ENCODE measurements around the gene ERICH6B. TPM values are rescaled to one million over a fixed set of nuclear protein-coding genes. Genes with fewer than 3 reads are reported as not detected.

The ERICH6B gene
- total RNA-seq, 2 experiments from 2014 or later, result not detected

DNA sequence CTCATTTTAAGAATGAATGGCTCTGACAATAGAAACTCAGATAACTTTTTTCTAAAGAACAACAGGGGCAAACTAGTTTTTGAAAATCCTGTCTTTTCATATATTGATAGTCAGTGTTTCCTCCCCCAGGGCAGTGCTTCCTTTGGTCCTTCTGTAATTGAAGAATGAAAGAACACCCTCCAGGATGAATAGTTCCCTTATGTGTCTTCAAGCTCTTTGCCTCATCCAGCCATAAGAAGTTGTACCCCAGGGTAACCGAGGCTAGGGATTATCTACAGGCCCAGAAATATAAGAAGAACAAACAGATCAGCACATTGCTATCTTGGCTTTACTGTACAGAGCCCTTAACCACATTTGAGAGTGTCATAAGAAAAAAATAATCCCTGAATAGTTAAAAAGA lies 12.1 kb upstream of the ERICH6B start:
- Histone ChIP-seq H3K27me3 (ENCODE audit: control insufficient read depth in 1 of 2, insufficient read depth in 2 of 2, low read length in 2 of 2) (peaks cover 9 to 11% of the 10 kb centered on the region in 2 experiments), H3K27ac (ENCODE audit: low read depth in 1 of 2, low read length in 2 of 2) (no peak overlapping the region), H3K4me3 (ENCODE audit: low read length) (no peak overlapping the region), H3K9me3 (ENCODE audit: control insufficient read depth in 1 of 2, insufficient read depth in 1 of 2, low read length in 2 of 2) (no peaks in the 10 kb centered on the region), H3K4me1 (ENCODE audit: insufficient read depth, low read length) (no peaks in the 10 kb centered on the region), H3K36me3 (ENCODE audit: insufficient read depth, low read length) (no peaks in the 10 kb centered on the region)
- intact Hi-C loops (cut with DNase I, micrococcal nuclease), result loop anchor here (2.0 to 10.0 kb wide), 4 partner anchors 90 to 695 kb away; no protein-coding TSS in a partner anchor
- H3K27ac Mint-ChIP-seq, result no peak overlapping the region
- ChIA-PET POLR2A (no interaction called here), CTCF (no interaction called here)
- no peak for DNase-seq
- H3K36me3 Mint-ChIP-seq (ENCODE audit: low read depth), result no peaks in the 10 kb centered on the region
- TF ChIP-seq, protein P1, sequence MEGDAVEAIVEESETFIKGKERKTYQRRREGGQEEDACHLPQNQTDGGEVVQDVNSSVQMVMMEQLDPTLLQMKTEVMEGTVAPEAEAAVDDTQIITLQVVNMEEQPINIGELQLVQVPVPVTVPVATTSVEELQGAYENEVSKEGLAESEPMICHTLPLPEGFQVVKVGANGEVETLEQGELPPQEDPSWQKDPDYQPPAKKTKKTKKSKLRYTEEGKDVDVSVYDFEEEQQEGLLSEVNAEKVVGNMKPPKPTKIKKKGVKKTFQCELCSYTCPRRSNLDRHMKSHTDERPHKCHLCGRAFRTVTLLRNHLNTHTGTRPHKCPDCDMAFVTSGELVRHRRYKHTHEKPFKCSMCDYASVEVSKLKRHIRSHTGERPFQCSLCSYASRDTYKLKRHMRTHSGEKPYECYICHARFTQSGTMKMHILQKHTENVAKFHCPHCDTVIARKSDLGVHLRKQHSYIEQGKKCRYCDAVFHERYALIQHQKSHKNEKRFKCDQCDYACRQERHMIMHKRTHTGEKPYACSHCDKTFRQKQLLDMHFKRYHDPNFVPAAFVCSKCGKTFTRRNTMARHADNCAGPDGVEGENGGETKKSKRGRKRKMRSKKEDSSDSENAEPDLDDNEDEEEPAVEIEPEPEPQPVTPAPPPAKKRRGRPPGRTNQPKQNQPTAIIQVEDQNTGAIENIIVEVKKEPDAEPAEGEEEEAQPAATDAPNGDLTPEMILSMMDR (IDR thresholded peaks at IDR 0.05), result no peak
- no peak for ATAC-seq (ENCODE audit: poor library complexity)
- peaks cover 22% of the 10 kb centered on the region for H3K27me3 Mint-ChIP-seq
- H3K9me3 Mint-ChIP-seq, result no peaks in the 10 kb centered on the region
- H3K4me3 Mint-ChIP-seq, result no peak overlapping the region
- no peaks in the 10 kb centered on the region for H3K4me1 Mint-ChIP-seq (ENCODE audit: low read depth)

DNA sequence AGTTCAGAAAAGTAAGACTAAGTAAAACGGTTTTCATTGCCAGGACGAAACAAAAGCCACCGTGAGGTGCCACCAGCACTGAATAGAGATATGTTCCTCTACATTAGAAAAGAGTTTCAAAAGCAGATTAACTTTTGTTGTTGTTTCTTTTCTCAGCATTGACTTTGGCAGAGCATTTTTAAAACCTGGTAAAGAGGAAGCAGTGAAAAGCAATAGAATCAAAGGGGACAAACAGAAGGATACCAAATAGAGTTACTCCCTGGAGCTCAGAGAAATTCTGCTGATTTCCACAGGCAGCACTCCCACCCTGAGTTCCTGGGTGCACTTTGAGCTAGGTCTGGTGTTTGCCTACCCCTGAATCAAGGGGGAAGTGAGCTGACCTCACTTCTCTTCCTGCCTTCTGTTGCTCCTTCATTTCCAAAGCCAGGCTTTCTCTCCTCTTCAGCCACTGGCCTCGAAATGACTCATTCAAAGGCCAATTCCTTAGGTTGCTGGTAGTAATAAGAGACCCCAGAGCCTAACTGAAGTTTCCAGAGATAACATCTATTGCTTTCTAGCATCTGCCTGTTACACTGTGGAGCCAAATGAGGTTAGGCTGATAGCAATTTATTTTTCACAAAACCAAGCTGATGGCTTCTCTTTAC lies 11.3 kb upstream of the ERICH6B start:
- CTCF ChIA-PET, result no interaction called here
- no peak overlapping the region for H3K27ac ChIP-seq (ENCODE audit: low read depth in 1 of 2, low read length in 2 of 2)
- POLR2A ChIA-PET, result no interaction called here
- Mint-ChIP-seq H3K4me1 (ENCODE audit: low read depth) (no peaks in the 10 kb centered on the region), H3K36me3 (ENCODE audit: low read depth) (no peaks in the 10 kb centered on the region), H3K4me3 (no peak overlapping the region), H3K27ac (no peak overlapping the region), H3K9me3 (no peaks in the 10 kb centered on the region), H3K27me3 (peaks cover 22% of the 10 kb centered on the region)
- H3K36me3 ChIP-seq (ENCODE audit: insufficient read depth, low read length), result no peaks in the 10 kb centered on the region
- intact Hi-C loops (cut with DNase I, micrococcal nuclease), result loop anchor here (2.0 to 10.0 kb wide), 4 partner anchors 90 to 695 kb away; no protein-coding TSS in a partner anchor
- peaks cover 17% of the 10 kb centered on the region in 2 experiments for H3K27me3 ChIP-seq (ENCODE audit: control insufficient read depth in 1 of 2, insufficient read depth in 2 of 2, low read length in 2 of 2)
- ATAC-seq (ENCODE audit: poor library complexity), result no peak
- peaks cover 6% of the 10 kb centered on the region for H3K4me1 ChIP-seq (ENCODE audit: insufficient read depth, low read length)
- TF ChIP-seq, protein P1 (IDR thresholded peaks at IDR 0.05), result no peak
- no peaks in the 10 kb centered on the region for H3K9me3 ChIP-seq (ENCODE audit: control insufficient read depth in 1 of 2, insufficient read depth in 1 of 2, low read length in 2 of 2)
- DNase-seq, result no peak
- no peak overlapping the region for H3K4me3 ChIP-seq (ENCODE audit: low read length)

DNA sequence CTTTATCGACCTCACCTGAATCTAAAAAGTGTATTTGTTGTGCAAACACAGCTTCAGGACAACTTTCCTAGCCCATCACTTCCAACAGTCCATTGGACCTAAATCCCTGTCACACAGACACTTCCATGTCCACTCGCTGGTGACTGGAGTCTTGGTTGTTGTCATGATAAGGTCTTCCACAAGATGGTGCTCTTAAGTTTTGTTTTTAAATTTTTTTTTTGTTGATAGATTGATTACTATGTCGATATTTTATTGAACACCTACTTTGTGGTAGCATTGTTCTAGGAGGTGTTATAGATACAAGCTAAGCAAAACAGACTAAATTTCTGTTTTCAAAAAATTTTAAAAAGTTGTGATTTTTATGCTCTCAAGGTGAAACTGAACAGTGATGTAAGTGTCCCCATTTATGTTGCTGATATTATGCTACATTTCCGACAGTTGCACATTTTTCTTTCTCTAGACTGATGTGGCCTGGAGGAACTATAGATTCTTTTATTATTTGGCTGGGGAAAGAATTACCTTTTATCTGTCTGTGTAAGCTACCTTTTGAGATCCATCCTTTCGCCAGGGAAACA lies 8.1 kb upstream of the ERICH6B start:
- H3K36me3 ChIP-seq (ENCODE audit: insufficient read depth, low read length), result no peaks in the 10 kb centered on the region
- POLR2A ChIA-PET, result interaction anchor here (0.7 kb wide), 1 partner anchor 405 kb away, joined by 3 read pairs; no protein-coding TSS in a partner anchor
- H3K27me3 Mint-ChIP-seq, result peaks cover 48% of the 10 kb centered on the region
- no peak for ATAC-seq (ENCODE audit: poor library complexity)
- intact Hi-C loops (cut with DNase I, micrococcal nuclease), result loop anchor here (1.0 to 10.0 kb wide), 4 partner anchors 95 to 504 kb away; no protein-coding TSS in a partner anchor
- H3K9me3 ChIP-seq (ENCODE audit: control insufficient read depth in 1 of 2, insufficient read depth in 1 of 2, low read length in 2 of 2), result no peaks in the 10 kb centered on the region
- H3K4me3 ChIP-seq (ENCODE audit: low read length), result no peak overlapping the region
- TF ChIP-seq, protein P1 (IDR thresholded peaks at IDR 0.05), result peak; percentile 64
- H3K27me3 ChIP-seq (ENCODE audit: control insufficient read depth in 1 of 2, insufficient read depth in 2 of 2, low read length in 2 of 2), result peaks cover 14 to 24% of the 10 kb centered on the region in 2 experiments
- H3K4me1 ChIP-seq (ENCODE audit: insufficient read depth, low read length), result peaks cover 9% of the 10 kb centered on the region
- H3K36me3 Mint-ChIP-seq (ENCODE audit: low read depth), result no peaks in the 10 kb centered on the region
- H3K27ac Mint-ChIP-seq, result no peak overlapping the region
- CTCF ChIA-PET, result no interaction called here
- H3K4me3 Mint-ChIP-seq, result no peak overlapping the region
- H3K4me1 Mint-ChIP-seq (ENCODE audit: low read depth), result no peaks in the 10 kb centered on the region
- peak in 3 of 14 experiments; percentile 11 to 49 (median 41) for DNase-seq
- no peaks in the 10 kb centered on the region for H3K9me3 Mint-ChIP-seq
- H3K27ac ChIP-seq (ENCODE audit: low read depth in 1 of 2, low read length in 2 of 2), result no peak overlapping the region
